GM21515 (cell line): Measurements from ENCODE around the gene CLSTN1.
A peak's percentile ranks its signal among the peaks of the same experiment; 100 is the strongest.

Experiments
- ATAC-seq: cut with Tn5 transposase; IDR thresholded peaks from one replicate; pipeline ENCODE4 v1.9.1; 2021; ENCODE audit not compliant: unreplicated experiment

CLSTN1 gene

DNA sequence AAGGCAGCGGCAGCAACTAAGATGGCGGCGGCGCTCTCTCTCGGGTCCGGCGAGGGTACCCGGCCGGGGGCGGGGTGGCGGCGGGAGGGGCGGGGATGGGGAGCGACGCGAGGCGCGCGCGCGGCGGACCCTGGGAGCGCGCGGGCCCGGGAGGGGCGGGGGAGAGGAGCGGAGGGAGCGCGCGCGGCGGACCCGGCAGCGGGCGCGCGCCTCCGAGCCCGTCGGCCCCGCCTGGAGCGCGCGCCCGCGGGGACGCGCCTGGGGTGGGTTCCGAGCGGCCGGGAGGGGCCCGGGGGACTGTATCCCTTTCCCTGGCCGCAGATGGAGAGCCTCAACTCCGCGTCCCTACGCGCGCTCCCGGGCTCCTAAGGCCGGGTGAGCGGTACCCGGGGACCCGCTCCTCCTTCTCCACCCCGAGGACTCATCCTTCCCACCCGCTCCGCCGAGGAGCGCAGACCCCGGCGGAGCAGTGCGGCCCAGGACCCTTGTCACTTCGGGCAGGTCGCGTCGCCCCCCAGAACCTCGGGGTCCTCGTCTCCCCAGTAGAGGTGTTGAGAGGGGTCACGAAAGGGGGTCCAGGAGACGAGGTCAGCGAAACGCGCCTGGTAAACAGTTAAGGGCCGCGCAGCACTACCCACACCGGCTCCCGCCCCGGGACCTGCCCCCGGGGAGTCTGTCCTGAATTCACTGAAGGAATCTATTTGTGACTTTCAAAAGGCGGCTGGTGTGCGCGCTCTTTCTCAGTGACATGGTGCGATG is at the start of gene CLSTN1:
CLSTN1 (minus strand) TSS at position 23 of the 759 bp plus-strand sequence. CDS start 232 bp downstream, outside the sequence.
- peak; percentile 52 for ATAC-seq

DNA sequence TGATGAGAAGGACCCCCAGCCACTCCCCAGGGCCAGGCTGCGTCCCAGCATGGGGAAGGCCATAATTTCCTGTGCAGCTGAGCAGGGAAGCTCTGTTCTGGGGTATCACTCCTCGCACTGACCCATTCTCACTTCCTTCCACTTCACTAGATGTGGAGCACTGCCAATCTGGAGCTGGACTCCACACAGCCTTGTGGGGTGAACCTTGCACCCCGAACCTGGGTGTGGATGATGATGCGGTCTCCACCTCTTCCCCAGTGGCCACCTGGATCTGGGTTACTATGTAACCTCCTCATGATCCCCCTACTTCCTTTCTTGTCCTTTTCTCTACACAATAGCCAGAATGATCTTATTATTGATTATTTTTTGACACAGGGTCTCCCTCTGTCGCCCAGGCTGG is 49.6 kb upstream of the CLSTN1 start:
- ATAC-seq: no peak

DNA sequence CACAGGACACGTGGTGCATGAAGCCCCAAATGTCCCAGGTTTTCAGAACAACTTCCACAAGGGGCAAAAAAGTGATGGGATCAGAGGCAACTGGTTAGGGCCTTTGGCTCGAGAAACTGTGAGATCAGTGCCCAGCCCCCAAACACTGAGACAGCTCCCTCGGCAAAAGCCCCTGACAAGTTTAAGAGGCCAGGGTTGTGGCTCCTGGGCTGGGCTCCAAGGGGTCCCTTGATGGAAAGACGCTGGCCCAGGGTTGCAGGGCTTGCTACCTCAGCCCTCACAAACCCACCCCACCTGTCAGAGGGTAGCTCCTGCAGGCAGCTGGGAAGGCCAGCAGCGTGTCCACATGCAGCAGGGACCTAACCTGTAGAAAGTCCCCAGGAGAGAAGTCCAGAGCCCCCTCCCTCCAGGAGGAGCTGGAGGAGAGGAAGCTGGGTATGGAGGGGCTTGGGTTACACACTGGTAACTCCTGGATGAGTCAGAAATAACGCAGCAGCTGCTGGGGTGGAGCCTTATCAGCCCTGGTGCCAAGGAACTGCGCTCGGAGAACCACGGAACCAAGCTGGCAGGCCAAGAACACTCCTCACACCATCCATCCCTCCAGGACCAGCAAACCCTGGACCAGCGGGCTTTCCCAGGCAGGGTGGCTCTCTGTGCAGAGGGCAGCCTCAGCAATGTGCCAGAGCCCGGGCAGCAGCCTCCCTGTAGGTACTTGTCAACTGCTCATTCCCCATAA is 48.8 kb upstream of the CLSTN1 start:
- no peak for ATAC-seq

DNA sequence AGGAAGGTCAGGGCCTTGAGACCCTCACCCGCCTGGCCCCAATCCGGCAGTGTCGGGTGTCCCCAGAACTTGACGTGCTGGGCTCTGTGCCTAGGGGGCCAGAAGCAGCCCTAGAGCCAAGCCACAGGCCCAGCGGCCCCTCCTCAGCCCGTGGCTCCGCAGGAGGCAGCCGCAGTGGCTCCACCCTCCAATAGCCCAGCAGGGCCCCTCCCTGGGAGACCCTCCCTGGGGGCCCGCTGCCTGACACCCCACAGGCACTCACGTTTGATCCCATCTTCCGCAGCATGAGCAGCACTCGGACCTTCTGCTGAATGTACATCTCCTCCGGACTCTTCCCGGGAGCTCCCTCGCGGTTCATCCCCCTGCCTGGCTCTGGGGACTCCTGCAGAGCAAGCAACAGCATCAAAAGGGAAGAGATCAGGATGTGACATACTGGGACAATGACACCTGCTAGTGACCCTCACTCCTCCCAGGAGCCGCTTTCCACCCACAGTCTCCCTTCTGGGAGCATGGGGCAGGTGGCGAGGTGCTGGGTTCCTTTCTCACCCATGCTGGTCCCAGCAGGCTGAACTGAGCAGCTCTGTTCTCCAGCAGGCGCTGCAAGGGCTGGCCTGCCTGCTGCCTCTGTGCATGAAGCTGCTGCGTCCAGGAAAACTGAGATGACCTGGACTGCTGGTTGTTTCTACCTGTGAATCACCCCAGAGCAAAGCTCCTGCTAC is 48.1 kb upstream of the CLSTN1 start:
- ATAC-seq: no peak

DNA sequence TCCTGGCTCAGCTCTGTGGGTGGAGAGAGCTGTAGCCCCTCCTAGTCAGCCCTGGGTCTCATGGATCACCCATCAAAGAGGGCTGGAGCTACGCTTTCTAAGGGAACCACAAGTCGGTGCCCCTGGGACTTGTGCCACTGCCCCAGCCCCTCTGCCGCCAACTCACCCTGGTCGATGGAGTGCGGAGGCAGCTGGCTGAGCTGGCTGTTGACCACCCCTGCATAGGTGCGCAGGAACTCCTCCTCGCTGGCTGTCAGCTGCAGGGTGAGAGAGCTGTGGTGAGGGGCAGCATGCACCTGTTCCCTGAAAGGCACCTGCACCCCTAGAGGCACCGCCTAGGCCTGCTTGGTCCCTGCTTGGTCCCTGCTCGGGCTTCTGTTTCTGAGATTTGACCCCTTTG is 47.3 kb upstream of the CLSTN1 start:
- ATAC-seq: no peak

DNA sequence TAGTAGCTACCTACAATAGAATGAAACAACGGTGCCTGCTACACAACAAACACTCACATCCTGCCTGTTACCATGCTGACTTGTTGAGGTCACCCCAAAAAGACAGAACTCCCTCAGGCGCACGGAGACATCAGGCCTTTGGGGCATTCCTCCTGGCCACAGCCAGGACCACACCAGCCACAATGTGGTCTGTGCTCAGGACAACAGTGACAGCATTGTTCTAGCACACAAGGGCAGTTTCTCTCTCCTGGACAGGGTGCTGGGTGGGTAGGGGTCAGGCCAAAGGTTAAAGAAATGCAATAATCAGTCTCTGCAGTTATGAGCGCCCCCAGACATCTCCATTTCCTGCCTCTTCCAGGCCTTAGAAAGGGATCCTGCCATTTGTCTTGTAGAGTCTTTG is 46.8 kb upstream of the CLSTN1 start:
- ATAC-seq: no peak

DNA sequence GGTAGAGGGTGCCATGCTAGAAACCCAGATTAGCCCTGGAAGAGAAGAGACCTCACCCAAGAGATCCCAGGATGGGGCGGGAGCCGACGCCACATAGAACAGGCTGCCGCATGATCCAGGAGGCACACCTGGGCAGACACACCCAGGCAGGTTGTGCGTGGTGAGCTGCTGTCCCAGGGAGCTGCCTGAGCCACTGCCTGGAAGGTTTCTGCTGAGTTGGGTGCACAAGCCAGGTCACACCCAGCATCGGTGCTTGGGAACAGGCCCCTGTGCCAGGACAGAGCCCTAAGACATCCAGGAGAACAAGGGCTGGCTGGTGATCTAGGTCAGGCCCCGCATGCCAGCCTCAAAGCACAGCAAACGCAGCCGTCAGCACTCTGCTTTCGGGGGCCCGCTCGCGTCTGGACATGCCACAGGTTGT is 46.1 kb upstream of the CLSTN1 start:
- ATAC-seq: no peak

DNA sequence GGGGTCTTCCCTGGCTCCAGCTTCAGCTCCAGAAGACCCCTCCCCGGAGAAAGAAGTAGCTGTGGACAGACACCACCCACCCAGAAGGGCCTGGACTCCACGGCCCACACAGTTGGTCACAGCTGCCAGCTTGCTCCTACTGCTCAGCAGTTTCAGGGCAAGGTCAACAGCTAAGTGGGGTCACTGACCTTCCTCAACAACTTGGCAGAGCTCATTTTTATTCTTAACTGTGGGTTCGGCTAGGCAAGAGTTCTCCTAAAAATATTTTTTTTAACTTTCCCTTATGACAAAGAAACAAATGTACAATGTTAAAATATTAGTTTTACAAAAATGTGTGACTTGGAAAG is 44.5 kb upstream of the CLSTN1 start:
- no peak for ATAC-seq

DNA sequence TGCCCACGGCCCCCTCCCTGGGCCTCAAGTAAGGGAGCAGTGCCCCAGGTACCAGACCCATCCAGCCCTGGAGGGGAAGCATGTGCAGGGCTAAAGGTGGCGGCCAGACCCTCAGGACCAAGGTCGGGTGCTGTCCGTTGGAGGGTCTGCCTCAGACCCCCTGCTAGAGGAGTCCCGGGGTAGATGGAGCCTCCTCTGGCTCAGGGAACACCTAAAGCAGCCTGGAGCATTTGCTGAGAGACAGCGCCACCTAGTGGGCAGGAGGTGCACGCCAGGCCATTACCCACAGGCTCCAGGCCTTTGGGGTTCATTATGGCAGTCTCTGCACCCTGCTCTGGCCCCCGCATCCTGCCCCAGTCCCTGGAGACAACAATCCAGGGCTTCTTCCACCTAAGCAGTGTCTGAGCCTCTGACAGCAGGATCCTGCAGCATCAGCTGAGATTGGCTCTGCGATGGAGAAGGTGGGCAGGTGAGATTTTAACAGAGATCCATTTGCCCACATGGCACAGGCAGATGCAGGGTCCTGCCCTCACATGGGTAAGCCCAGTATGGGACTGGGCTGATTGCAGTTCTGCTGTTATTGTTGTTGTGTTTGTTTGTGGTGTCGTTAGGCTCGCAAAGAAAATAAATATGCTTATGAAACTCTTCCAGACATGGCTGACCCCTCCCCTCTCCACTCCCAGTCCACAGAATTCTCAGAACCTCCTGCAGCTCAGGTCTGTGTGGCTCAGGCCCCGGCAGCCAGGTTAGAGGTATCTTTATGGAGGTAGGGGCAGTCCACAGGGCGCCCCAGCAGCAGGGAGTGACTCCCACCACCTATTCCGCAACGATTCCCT is 43.9 kb upstream of the CLSTN1 start:
- peak; percentile 67 for ATAC-seq

DNA sequence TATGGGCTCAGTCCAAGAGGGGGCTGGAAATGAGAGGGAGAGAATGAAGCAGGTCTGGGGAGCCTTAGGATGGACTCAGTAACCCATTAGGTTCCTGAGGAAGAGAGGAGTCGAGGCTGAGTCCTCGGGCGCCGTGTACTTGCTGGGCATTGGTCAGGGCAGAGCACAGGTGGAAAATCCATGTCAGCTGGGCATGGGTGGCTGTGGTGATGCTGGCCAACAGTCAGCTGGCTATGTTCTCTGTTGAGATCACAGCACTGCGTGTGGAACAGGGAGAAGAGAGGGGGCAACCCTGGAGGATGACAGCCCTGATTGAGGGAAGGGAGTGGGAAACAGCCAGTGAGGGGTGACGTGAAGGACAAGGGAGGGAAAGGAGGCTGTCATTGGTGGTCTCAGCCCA is 43.1 kb upstream of the CLSTN1 start:
- ATAC-seq: no peak

DNA sequence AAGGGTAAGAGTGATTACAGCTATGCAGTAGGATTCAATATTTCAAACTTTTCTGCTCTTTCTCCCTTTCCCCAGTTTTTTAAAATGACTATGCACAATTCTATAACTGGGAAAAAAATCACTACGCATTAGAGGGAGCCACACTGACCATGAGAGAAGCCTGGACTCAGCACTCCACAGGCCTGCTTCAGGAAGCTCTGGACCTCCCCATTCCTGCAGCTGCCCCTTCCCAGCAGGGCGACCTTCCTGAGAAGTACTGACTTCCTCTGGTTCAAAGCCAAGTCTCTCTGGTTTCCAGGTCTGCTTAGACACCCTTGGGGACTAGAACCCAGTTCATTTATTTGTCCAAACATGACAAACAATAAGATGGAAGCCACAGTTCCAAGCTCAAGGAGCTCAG is 42.0 kb upstream of the CLSTN1 start:
- no peak for ATAC-seq

DNA sequence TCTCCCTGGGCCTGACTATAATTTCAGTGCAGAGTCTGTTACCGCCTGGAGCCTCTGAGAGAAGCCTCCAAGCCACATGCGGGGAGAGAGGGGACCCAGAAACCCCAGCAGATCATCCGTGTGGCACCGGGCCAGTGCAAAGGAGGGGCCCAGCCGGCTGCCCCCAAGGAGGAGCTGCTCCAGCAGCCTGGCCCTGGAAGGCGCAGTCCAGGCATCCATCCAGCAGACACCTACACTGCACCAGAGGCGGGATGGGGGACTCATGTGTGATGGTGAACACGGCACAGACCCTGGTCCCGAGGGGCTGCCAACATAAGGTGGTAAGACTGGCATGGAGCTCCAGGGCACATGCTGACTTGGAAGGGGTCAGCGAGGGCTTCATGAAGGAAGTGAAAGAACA is 39.6 kb upstream of the CLSTN1 start:
- ATAC-seq: no peak

DNA sequence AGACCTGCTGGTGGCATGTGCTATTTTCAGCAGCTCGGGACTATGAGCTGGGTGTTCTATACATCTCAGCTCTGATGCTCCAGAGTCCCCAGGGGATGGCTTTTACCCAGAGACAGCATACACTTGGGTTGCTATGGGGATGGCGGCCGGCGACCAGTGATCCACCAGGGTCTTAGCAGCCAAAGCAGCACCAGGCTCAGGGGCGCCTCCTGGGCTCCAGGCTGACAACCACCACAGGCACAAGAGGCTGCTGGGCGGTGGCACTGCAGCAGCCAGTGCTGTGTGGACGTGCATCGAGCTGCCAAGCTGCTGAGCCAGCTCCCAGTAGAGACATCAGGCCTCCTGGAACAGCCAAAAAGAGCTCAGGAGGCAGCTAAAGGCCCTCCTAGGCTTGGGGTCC is 37.6 kb upstream of the CLSTN1 start:
- no peak for ATAC-seq

DNA sequence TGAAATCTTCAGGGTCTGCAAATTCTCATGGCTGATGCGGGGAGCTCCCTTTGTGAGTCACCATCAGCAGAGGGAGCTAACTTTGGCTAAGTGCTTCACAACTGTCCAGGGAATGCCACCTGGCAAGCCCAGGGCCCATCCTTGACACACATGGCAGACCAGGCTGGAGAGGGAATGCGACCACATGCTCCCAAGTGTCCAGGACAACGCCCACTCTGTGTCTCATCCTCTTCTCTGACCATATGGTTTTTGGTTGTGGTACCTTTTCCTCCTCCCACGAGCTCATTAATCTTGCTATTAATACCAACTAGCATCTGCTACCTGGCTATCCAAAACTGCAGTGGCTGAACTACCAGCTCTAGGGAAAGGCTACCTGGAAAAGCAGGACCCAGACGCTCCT is 37.1 kb upstream of the CLSTN1 start:
- ATAC-seq: no peak

DNA sequence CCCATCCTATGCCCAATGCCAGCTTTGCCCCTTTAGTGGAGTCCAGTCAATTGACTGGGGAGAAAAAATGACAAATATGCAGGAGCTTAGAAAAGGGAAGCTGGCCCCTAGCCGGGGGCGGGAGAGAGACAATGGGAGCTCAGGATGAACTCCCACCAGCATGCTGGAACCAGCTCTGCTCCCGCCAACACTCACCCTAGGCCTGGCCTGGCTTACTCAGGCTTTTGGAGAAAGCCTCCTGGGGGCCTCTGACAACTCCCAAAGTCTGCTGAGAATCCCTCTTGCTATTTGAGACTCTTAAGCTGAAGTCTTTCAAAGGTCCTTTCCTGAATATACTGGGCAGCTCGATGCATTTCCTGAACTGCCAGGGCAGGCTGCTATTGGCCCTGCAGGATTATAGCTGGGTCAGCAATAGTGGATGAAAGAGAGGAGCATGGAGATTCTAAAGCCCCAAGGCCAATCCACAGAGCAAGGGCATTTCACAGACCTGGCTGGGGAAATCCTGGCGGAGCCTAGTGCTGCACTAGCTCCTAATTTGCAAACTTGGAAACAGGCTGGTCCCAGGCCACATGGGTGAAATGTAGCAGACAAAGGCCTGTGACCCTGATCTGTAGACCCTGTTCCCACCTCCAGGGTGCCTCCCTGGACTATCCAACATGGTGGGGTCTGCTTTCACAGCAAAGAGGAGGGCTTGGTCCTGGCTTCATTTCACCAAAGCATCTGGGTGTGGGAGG is 35.7 kb upstream of the CLSTN1 start:
- no peak for ATAC-seq

DNA sequence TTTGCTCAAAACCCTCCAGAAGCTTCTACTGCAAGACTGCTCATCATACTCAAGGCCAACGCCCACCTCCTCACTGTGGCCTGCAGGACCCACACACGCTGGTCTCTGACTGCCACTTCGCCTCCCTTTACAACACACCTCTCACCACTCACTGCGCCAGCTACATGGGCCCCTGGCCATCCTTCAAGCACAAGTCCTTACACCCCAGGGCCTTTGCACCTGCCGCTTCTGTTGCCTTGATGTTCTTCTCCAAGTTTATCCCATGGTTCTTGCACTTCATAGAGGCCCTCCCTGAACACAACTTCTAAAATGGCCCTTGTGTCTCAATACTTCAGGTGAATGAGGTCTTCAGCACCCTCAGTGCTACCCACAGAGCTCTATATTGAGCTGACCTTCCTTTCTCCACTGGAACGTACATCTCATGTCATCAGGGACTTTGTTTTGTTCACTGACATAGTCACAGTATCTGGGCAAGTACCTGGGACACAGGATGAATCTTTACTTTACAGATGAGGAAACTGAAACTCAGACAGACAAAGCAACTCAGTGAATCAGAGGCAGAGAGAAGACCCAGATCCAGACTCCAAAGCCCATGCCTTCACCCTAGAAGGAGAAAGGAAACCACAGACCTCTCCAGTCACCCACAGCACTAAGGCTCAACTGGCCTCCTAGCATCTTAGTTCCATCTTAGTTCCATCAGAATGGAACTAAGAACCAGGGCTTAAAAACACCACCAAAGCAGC is 34.7 kb upstream of the CLSTN1 start:
- no peak for ATAC-seq

DNA sequence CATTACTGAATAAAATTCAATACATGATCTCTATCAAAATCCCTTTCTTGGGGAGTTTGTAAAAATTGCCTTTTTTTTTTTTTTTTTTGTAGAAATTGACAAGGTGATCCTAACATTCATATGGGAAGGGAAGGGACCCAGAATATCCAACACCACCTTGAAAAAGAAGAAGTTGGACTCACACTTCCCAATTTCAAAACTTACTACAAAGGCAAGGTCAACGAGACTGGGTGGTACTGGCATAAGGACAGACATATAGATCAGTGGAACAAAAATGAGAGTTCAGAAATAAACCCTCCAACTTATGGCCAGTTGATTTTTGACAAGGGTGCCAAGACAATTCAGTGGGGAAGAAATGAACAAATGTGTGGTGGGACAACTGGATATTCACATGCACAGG is 31.4 kb upstream of the CLSTN1 start:
- no peak for ATAC-seq

DNA sequence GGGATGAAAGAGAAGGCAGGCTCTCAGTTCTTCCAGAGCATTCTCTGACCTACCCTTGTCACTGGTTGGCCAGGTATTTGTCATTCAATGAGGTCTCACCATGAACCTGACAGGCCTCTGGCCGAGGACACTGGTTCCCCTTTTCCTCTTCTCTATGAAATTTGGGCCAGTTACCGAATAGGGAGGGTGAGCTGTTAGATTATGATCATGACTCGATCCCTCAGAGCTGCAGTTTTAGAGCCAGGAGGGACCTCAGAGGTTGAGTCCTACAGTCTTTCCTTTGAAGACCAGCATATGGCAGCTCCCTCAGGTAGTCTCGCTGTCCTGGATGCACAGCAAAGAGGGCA is 29.5 kb upstream of the CLSTN1 start:
- no peak for ATAC-seq

DNA sequence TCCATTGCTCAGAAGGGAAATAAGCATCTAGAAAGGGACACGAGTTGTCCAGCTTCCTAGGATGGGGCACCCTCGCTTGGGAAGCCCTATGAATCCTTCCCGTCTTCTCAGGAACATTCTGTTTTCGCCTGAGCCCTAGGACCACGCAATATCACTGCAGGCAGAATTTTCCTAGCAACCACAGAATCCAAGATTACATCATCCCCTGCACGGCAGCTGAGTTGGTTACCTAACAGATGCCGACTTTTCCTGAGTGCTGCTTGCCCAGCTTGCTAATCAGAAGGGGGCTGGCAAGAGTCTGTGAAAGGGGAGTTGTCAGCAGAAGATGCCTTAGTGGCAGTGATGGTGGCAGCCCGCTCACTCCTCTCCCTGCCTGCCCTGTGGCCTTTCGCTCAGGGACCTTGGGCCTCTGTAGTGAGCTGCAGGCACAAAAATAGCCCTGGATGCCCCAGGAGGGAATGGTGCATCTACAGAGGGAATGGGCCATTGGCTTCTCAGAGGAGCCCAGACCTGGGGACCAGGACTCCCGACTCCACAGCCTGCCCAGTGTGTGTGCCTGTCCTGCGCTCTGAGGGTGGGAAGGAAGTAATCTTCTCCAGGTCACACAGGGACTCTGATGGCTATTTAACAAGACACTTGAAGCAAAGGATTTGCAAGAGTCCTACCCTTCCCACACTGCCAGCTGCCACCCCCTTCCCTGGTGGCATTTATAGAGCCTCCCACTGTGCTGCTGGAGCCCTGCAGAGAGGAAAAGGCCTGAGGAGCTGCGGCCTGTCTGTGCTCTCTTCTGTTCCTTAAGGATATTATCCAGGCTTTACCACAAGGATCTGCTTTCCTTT is 28.9 kb upstream of the CLSTN1 start:
- ATAC-seq: no peak
